Measurements from ENCODE around the gene TMEM117.
A peak's percentile ranks its signal among the peaks of the same experiment; 100 is the strongest.

The TMEM117 gene

DNA sequence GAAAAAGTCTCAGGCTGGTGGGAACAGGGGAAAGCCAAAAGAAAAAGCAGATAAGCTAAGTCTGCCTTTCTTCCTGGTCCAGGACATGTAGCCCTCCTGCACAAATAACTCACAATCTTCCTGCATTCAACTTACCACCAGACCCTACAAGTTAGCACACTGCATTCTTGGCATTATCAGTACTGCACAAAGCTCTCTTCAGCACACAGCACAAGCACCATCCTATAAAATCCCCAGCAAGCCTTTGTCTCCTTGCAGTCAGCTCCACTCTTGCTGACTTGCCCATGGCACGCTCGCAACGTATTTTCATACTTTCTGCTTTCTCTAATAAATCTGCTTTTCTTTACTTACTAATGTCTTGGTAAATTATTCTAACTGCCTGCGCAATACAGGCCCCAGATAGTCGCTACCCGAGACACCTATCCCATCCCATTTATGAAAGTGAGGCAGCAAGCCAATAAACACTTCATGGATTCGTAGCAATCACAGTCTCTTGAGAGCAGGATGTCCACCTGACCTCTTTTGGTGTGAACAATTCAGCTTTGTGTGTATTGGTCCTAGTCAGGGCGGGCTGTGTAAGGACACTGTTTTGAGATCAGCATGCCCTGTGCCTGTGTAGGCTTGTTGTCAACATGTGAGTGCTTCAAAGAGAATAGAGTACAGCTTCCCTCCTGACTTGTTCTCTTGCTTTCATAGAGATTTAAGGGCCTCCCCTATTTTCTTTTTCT is 49.0 kb downstream of the TMEM117 start:
- no peak for DNase-seq (ENCODE audit: low spot score)

DNA sequence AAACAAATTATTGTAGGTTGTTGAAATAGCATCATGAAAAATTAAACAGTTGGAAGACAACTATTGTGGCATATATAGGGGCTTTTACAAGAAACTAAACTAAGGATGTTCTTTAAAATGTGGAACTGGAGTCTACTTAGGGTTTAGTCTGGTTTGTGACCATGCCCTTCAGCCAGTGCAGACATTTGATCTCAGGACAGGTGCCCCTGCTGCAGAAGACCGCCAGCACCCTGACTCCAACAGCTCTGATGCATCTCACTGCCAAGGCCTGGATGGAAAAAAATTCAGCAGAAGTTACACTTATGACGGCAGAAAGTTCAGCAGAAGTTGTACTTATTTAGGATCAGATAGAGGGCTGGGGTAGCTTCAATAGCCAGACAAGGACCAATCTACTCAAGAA is 51.5 kb downstream of the TMEM117 start:
- DNase-seq (ENCODE audit: low spot score) = no peak

DNA sequence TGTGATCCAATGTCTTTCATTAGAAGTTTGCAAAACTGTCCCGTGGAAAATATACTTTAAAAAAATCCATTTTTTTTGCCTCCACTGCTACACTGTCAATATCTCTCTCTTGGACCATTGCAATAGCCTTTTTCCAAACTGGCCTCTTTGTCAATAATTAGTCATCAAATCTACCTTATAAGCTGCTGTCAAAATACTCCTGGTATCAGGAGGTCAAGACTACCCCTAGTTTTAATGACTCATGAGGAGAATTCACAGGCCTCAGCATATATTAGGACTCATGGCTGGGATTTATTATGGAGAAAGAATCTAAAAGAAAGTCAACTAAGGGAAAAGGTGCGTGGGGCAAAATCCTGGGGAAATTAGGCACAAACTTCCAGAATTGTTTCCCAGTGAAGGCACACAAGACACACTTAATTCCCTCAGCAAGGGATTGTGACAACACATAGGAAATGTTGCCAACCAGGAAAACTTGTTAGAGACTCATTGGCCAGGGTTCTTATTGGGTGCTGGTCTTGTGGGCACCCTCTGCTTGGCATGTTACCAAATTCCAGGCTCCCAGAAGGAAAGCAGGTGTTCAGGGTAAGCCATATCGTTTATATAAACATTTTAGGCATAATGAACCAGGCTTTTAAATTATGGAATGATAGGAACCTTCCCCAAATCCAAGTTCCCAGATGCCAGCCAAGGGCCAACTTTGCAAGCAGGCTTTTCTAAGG is 56.1 kb downstream of the TMEM117 start:
- DNase-seq (ENCODE audit: low spot score) = no peak

DNA sequence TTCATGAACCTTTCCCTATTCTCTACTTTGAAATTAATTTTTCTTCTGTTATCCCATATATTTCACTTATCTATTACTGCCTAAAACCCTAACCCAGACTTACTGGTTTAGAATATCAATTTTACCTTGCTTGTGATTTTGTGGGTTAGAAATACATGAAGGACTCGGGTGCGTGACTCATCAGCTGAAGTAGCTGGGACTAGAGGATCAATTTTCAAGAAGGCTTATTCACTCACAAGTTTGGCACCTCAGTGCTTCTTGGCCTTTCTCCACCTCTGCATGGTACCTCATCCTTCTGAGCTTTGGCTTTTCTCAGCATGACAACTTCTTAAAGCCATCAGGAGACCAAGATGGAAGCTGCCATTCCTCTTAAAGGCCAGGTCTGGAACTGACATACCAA is 57.8 kb downstream of the TMEM117 start:
- no peak for DNase-seq (ENCODE audit: low spot score)

DNA sequence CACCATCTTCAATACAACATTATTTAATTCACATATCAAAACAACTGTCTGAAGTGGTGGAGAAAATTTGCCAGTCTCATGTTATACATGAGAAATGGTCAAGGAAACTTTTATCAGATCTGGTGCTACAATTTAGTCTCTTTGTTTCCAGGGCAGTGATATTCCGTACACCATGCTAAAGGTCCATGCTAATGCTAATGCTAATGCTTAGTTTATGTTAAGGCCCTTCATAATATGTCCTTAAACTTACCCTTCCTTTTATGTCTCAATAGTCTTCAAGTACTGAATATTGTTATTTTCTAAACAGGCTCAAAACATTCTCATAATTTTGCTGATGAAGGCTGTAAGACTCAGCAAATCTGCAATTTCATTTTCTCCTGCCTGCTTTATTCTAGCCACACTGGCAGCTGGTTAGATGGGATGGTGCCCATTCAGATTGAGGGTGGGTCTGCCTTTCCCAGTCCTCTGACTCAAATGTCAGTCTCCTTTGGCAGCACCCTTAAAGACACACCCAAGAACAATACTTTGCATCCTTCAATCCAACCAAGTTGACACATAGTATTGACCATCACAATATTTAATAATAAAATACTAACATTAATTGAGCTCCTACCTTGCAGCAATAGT is 59.8 kb downstream of the TMEM117 start:
- no peak for DNase-seq (ENCODE audit: low spot score)

DNA sequence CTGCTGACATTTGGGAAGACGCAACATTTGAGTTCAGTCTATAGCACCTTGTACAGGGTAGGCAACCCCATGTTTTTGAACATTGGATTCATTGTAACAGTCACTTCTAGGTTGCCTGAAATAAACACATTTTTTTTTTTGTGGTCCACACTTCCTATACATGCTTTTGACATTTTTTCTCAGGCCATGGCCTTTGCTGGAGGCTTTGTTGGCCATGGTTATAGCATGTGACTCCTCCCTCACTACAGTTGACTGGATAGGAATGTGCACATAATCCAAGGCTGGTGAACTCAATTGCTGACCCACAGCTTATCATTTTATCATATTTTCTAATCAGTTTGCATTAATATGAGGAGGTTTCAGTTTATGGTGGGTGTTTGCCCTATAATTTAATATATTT is 60.6 kb downstream of the TMEM117 start:
- peak; percentile 35 for DNase-seq (ENCODE audit: low spot score)

DNA sequence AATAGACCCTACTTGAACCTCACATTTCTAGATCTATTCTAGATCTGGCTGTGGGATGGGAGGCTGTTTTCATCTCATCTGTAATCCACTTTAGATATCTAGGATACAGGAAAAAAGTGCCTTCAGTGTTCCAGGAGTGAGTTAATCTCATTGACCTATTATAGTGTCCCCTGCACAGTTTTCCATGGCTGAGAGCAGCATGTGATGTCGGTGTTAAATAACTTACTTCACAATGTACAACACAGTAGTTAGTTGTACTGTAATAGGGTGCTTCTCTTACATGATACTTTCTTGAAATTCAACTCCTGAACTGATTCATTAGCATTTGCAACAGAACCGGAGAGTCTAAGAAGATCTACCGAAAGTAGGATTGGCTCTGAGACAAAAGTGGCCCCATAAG is 62.6 kb downstream of the TMEM117 start:
- DNase-seq (ENCODE audit: low spot score) = no peak

DNA sequence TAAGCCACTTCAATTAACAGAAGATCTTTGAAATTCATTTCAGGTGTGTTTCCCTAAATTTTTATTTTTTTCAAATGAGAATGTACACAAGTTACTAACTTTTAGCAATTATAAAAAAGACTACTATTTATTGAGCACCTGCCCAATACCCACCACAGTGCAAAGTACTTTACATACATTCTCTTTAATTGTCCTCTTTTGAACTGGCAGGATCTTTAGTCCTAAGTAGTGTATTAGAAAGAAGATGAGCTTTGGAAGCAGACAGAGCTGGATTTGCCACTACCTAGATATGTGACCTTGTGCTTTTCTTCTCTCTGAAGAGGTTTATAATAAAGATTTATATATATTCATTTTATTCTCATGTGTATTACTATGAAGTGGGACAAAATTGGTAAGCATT is 63.7 kb downstream of the TMEM117 start:
- no peak for DNase-seq (ENCODE audit: low spot score)

DNA sequence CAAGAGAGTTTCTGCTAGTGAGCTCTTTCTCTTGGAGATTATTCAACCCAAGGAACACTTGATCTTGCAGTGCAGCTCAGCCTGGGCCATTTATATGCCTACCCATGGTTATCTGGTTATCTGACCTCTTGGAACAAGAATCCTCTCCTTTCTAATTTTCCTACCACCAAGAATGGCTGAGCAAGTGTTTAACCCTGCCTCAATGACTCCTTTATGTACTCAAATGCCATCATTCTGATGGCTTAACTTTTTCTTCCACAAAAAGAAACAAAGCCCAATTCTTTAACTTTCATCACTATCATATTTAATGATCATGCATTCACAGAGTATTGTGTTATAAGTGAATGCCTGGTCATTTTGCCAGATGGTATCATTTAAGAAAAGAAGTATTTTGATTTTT is 67.8 kb downstream of the TMEM117 start:
- no peak for DNase-seq (ENCODE audit: low spot score)

DNA sequence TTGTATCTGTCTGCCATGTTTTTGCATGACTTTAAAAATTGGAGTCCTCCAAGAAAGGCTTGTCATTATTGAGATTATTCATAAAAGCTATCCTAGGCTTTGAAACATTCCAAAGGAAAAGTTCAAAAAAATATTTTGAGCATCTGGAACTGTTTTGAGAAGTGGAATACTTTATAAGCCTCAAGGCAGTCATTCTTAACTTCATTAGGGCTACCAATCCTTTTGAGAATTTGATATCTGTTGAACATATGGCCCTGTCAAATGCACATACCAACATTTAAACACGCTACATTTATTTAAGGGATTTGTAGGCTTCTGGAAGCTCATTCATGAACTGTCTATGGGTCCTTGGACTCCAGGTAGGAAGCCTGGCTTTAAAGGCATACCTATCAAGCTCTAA is 77.0 kb downstream of the TMEM117 start:
- DNase-seq (ENCODE audit: low spot score) = no peak

DNA sequence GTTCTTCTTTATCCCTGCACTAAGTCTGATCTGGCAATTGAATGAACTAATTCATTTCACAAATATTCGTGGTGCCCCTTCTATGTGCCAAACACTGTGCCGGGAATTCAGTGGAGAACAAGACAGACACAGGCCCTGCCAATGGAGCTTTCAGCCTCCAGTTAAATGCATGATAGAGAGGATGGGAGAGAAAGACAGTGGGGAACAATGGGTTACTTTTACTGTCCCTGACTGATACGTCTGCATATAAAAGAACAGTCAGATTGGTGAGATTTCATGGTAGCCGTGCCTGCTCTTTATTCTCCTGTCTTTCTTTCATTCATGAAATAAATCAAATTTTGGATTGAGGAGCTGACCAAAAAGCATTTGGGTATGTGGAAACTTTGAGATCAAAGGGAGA is 78.5 kb downstream of the TMEM117 start:
- no peak for DNase-seq (ENCODE audit: low spot score)

DNA sequence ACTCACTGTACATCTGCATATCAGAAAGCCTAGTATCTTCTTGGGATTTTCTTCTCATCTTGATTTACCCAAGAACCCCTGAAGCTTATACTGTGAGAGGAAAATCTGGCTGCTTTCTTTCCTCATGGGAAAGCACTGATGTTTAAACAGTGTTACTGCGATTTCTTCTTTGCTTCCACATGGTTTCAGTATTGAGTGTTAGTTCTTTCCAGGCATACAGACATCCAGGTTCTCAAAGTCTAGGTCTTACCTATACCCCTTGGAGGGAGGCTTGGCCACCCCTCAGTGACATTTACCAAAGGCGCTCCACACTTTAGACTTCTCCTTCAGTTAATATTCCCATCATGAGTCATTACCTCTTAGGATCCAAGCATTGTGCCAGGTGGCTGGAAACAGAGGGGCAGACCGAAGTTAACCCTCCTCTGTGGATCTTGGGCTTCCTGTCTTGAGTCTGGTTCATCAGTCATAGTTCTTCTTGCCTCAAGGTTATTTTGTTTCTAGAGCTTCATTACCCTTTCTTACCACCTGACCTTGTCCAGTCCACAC is 79.1 kb downstream of the TMEM117 start:
- peak; percentile 36 for DNase-seq (ENCODE audit: low spot score)

DNA sequence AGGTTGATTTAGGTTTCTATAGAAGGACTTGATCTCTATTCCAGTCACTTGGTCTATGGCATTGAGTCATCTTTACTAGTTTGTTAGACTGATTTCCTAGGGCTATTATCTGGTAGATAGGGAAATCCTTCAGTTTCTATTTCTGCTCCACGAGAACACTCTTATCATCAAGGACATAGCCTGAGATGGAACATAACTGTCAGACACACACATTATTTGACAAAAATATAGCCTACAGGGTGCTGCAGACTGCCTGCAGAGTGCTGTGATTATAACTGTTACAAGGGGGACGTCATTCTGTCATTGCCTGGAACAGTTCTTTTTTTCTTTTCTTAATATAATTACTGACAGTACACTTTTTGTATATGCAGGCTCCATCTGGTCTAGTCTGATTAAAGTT is 82.0 kb downstream of the TMEM117 start:
- DNase-seq (ENCODE audit: low spot score) = no peak

DNA sequence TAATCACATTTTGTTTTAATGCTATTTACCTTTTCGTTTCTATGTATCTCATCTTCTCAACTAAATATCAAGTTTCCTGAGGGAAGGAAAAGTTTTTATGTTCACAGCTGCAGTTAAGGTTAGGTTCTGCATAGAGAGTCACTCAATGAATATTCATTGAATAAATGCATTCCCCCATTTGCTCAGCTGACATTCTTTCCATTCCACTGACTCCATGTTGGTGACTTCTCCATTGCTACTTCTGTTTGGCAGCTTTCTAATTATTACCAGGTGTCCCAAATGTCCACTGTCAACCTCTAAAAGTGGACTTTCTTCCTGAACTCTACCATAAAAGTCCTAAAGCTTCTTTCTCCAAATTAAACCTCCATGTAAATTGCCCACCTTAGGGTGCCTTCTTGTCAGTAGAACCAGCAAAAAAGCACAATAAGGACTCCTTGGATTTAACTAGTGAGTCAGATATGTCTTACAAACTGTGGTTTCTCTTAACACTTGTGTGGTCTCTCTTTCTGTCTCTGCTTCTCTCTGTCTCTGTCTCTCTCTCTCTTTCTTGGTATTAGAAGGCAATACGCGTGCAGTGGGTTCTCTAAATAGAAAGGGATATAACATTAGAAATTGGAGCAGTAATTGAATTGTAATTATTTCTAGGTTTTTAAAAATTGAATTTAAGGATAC is 85.9 kb downstream of the TMEM117 start:
- DNase-seq (ENCODE audit: low spot score) = peak; percentile 42

DNA sequence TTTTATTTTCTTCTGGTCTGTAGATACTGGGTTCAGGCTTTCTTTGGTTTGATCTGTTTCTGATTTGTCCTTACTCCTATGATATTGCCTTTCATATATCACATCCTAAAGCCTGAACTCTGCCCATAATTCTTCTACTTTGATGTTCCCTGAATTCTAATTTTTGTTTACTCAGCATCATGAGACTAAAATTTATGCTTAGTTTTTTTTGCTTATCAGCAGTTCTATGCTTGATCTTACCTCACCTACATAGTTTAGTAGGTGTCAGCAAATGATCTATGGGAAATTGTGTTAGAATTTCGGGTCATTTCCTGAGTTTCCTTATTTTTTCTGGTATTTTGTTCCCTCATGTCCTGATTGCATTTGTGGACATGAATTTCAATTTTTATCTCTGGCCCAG is 94.2 kb downstream of the TMEM117 start:
- DNase-seq (ENCODE audit: low spot score) = no peak

DNA sequence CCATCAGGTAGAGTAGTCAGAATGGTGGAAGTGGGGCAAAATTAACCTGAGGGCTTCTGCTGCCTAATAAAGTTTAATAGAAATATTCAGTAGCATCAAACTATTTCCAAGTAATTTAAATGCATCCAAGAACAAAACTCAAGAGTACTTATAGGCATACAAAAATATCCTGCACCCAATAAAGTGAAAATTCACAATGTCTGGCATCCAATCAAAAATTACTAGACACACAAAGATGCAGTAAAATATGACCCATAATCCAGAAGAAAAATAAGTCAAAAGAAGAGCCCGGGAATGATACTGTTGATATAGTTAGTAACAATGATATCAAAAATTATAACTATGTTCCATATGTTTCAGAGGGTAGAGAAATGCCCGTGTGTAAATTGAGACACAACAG is 95.3 kb downstream of the TMEM117 start:
- no peak for DNase-seq (ENCODE audit: low spot score)

DNA sequence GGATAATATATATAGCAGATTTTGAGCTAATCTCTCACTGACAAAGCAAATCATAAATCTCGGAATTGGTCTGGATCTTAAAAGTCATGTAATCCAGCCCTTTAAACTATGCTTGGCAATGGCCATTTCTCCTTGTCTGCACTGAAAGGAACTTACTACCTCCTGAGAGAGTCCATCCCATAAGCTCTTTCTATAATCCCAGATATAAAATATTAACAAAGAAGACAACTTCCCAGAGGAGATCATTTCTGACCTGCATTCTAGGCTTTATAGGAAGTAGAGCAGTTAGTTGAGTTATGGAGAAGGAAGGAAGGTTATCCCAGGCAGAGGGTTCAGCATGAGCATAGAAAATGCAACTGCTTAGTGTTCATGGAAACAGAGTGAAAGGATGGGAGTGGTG is 99.7 kb downstream of the TMEM117 start:
- DNase-seq (ENCODE audit: low spot score) = no peak

DNA sequence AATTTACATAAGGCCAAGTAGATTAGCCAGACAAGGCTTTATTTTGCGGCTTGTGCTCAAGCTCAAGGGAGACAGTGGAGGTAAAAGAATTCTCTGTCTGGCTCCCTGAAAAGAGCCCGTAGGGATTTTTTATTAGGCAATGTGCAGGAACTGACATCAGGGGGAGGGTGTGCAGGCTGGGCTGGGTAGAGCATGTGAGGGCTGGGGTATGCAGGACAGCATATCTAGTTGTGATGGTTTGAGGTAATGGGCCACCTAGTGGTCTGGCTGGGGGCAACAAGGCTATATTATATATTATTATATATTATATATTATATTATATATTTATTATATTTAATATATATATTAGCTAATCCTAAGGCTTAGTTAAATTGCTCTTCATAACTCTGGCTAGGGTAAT is 102.1 kb downstream of the TMEM117 start:
- peak; percentile 42 for DNase-seq (ENCODE audit: low spot score)

DNA sequence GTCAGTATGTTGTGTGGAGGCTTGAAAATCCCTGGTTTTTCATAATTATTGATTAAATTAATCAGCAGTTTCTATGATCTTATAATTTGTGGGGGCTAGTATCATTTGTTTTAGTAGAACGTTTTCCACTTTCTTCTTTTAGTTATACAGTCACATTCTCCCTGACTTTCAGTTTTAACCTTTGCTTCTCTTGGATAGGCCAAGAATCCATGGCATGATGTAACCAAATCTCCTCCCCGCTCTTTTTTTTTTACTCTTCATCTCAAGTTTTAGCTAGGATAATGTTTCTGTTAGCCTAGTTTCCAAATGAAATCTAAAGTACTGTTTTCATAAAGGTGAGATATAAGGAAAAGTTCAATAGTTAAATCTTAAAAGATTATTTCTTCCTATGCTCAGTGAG is 106.5 kb downstream of the TMEM117 start:
- no peak for DNase-seq (ENCODE audit: low spot score)

DNA sequence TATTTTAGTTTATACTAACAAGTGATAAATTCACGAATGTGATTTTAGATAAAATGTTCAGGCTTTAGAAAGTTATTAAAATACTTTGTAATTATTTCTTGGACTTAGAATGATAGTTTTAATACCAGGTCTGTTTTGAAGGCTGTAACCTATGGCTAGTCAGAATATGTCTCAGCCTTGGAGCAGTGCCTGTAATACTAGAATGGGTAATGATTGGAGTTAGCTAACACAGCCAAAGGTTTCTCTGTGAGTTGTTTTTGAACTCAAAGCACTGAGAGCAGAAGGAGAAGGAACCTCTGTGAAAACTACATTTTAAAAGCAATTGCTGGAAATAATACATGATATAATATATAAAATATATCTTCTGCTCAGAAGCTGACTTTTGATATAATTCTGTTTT is 110.1 kb downstream of the TMEM117 start:
- DNase-seq (ENCODE audit: low spot score) = no peak

DNA sequence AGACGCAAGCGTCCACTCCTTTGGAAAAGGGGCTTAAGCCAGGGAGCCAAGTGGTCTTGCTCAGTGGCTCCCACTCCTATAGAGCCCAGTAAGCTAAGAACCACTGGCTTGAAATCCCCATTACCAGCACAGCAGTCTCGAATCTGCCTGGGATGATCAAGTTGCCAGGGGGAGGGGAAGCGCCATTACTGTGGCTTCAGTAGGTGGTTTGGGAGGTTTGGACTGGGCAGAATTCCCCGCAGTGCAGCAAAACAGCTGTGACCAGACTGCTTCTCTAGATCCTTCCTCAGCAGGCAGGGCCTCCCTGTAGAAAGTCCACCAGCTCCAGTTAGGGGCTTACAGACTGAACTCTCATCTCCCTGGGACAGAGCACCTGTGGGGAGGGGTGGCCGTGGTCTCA is 115.4 kb downstream of the TMEM117 start:
- DNase-seq (ENCODE audit: low spot score) = no peak

DNA sequence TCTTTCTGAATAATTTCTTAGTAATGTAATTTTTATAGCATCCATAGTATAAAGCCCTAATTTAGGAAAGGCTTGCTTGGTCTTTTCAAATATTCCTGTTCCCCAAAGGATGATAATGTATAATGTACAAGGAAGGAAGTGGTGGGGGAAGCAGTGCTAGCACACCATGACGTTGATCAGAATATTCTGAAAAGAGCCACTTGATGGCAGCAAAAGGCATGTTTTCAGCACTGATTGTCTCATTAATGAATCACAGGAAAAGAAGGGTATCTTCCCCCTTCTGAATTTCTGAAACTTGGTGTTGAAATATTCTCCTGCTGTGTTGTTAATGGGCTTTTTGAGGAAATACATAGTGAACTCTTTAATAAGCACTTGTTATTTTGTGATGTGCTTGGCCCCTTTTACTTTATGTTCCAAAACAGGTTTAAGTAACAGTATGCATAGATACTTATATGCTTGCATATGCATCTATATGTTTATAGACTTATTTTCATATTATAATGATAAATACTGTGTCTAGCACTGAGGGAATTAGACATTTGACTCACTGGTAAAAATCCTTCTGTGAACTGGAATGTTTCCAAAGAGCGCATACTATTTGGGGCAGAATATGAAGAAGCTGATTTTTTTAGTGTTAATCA is 122.0 kb downstream of the TMEM117 start:
- peak; percentile 61 for DNase-seq (ENCODE audit: low spot score)

Measured in iPS-NIHi11 (cell line).